Stimulated activated CD4-positive, alpha-beta T cell treated with anti-CD3 and anti-CD28 coated beads, Interleukin-2, amount 100 ng/mL, for 4 hours (primary cell): ENCODE results near the gene AGAP9.
"Not testable (repeated sequence)": the region's sequence is repeated elsewhere in the genome, so short reads cannot be mapped to it uniquely, and the experiment has no call there.

Source experiments
- DNase-seq: peaks from one replicate; pipeline ENCODE4 v3.0.0-alpha.2; 2020; ENCODE audit warnings: low read depth

AGAP9 gene

GRCh38 chr10:47485943-47486342, 37.5 kb downstream of the AGAP9 start:
- not testable (repeated sequence) for DNase-seq

GRCh38 chr10:47484786-47485185, 38.7 kb downstream of the AGAP9 start:
- DNase-seq: not testable (repeated sequence)

GRCh38 chr10:47483923-47484322, 39.5 kb downstream of the AGAP9 start, which contains the start of gene ANXA8:
TSS of gene ANXA8 (minus strand) at chr10:47484115. CDS start at chr10:47483933, 182 bp downstream.
- DNase-seq: not testable (repeated sequence)

- DNase-seq: not testable (repeated sequence)
Measured at GRCh38 chr10:47482367-47482766, 41.1 kb downstream of the AGAP9 start.

GRCh38 chr10:47481768-47482181, 41.7 kb downstream of the AGAP9 start:
- not testable (repeated sequence) for DNase-seq

GRCh38 chr10:47481182-47481766, 42.2 kb downstream of the AGAP9 start:
- DNase-seq: not testable (repeated sequence)

GRCh38 chr10:47480133-47480532, 43.3 kb downstream of the AGAP9 start:
- not testable (repeated sequence) for DNase-seq

- not testable (repeated sequence) for DNase-seq
Measured at GRCh38 chr10:47478114-47478513, 45.3 kb downstream of the AGAP9 start.

GRCh38 chr10:47477078-47477477, 46.4 kb downstream of the AGAP9 start:
- not testable (repeated sequence) for DNase-seq

- DNase-seq: not testable (repeated sequence)
Measured at GRCh38 chr10:47475101-47475500, 48.3 kb downstream of the AGAP9 start.

GRCh38 chr10:47473516-47473915, 49.9 kb downstream of the AGAP9 start:
- not testable (repeated sequence) for DNase-seq

GRCh38 chr10:47472647-47473046, 50.8 kb downstream of the AGAP9 start:
- not testable (repeated sequence) for DNase-seq

- DNase-seq: not testable (repeated sequence)
Measured at GRCh38 chr10:47472072-47472471, 51.4 kb downstream of the AGAP9 start.

GRCh38 chr10:47468731-47469528, 54.5 kb downstream of the AGAP9 start:
- not testable (repeated sequence) for DNase-seq

GRCh38 chr10:47467957-47468356, 55.5 kb downstream of the AGAP9 start:
- not testable (repeated sequence) for DNase-seq

- DNase-seq: not testable (repeated sequence)
Measured at GRCh38 chr10:47467458-47467857, 56.0 kb downstream of the AGAP9 start.

GRCh38 chr10:47465216-47465917, 58.1 kb downstream of the AGAP9 start:
- DNase-seq: not testable (repeated sequence)

- DNase-seq: not testable (repeated sequence)
Measured at GRCh38 chr10:47462577-47463358, 60.7 kb downstream of the AGAP9 start.

- DNase-seq: peak; percentile 11
Measured at GRCh38 chr10:47461261-47461687, 62.2 kb downstream of the AGAP9 start.

- no peak for DNase-seq
Measured at GRCh38 chr10:47458466-47459154, 64.8 kb downstream of the AGAP9 start.

GRCh38 chr10:47457826-47458225, 65.6 kb downstream of the AGAP9 start:
- no peak for DNase-seq
